Left ventricle myocardium inferior (tissue), 1 donor: ENCODE data around the gene ZRANB1. TPM values are rescaled to one million over a fixed set of nuclear protein-coding genes. Genes with fewer than 3 reads are reported as not detected.
A peak's percentile ranks its signal among the peaks of the same experiment; 100 is the strongest.

ENCODE experiments used
- DNase-seq: peaks from one replicate; pipeline ENCODE4 v3.0.0-alpha.2; 2020
- H3K27ac ChIP-seq: fragments of 200-600 bp; replicated peaks from 2 replicates; pipeline ENCODE4 v1.8.0; 2021
- H3K27me3 ChIP-seq: fragments of 200-600 bp; 2 replicates; pipeline ENCODE4 v1.8.0; 2021; ENCODE audit warnings: low read depth
- H3K36me3 ChIP-seq: fragments of 200-600 bp; 2 replicates; pipeline ENCODE4 v1.8.0; 2021
- H3K4me1 ChIP-seq: fragments of 200-600 bp; 2 replicates; pipeline ENCODE4 v1.8.0; 2021
- H3K4me3 ChIP-seq: fragments of 200-600 bp; 2 replicates; pipeline ENCODE4 v1.8.0; 2021; ENCODE audit warnings: mild to moderate bottlenecking, moderate library complexity
- H3K9me3 ChIP-seq: fragments of 200-600 bp; replicated peaks from 2 replicates; pipeline ENCODE4 v1.8.0; 2021
- intact Hi-C: fragments of 100-400 bp; cut with micrococcal nuclease; formaldehyde crosslinking; loops from one replicate; pipeline ENCODE4 v1.11.0; 2022
- long read RNA-seq: library from polyadenylated mRNA; unstranded; transcript quantifications from one replicate; pipeline ENCODE4 v2.0.0, GENCODE V29; 2021
- total RNA-seq: library from RNA; stranded (reverse); fragmentation: NEBNext Ultra II Directional; extraction: Animal tissue kit (Norgen Biotek cat#: 25700); gene quantifications from one replicate; pipeline ENCODE4 v1.2.1, GENCODE V29; 2021
- TF ChIP-seq, protein P1 (sequence below): fragments of 200-600 bp; IDR thresholded peaks from 2 replicates; pipeline ENCODE4 v1.8.0; 2021; ENCODE audit warnings: antibody characterized with exemption, mild to moderate bottlenecking, borderline replicate concordance
- donor health status: DM: no; HTN: yes; CAD: no; lungs with severe emphysema.

ZRANB1 gene
- total RNA-seq, result 25.3 TPM
- long read RNA-seq, full-length matches to known transcripts, result 7 of 78 reads
- long read RNA-seq, partial matches to known transcripts, result 4 of 78 reads
- long read RNA-seq, other reads (novel, unspliced or antisense), result 67 of 78 reads

DNA sequence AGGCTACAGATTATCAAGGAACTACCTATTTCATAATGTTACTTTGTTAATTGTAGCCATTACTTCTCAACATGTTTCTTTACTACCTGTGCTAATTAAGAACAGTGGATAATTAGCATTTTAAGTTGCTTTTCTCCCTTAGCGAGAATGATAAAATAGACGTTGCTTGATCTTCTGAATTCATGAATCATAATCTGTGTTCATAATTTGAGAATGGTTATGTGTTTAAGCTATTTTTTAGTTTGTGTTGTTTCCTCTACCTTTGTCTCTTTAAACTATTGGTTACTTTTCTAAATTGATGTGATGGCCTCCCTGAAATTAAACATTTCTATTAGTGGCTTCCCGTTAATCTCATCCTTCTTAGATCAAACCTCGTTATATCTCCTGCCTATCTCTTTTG, at the start of gene ZRANB1:
Gene ZRANB1, plus strand, starts transcription at position 301 of the 400 bp plus-strand sequence. CDS start 371 bp downstream, outside the sequence.
- no peak for DNase-seq
- Histone ChIP-seq H3K4me3 (peak within 1 kb of the TSS; percentile 47), H3K27ac (peak within 1 kb of the TSS; percentile 75), H3K36me3 (peaks cover 5% of the 10 kb centered on the region), H3K27me3 (no peaks in the 10 kb centered on the region), H3K4me1 (peaks cover 79% of the 10 kb centered on the region), H3K9me3 (no peaks in the 10 kb centered on the region)
- intact Hi-C loops, result no loop called here
- TF ChIP-seq, protein P1, sequence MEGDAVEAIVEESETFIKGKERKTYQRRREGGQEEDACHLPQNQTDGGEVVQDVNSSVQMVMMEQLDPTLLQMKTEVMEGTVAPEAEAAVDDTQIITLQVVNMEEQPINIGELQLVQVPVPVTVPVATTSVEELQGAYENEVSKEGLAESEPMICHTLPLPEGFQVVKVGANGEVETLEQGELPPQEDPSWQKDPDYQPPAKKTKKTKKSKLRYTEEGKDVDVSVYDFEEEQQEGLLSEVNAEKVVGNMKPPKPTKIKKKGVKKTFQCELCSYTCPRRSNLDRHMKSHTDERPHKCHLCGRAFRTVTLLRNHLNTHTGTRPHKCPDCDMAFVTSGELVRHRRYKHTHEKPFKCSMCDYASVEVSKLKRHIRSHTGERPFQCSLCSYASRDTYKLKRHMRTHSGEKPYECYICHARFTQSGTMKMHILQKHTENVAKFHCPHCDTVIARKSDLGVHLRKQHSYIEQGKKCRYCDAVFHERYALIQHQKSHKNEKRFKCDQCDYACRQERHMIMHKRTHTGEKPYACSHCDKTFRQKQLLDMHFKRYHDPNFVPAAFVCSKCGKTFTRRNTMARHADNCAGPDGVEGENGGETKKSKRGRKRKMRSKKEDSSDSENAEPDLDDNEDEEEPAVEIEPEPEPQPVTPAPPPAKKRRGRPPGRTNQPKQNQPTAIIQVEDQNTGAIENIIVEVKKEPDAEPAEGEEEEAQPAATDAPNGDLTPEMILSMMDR, result no peak

DNA sequence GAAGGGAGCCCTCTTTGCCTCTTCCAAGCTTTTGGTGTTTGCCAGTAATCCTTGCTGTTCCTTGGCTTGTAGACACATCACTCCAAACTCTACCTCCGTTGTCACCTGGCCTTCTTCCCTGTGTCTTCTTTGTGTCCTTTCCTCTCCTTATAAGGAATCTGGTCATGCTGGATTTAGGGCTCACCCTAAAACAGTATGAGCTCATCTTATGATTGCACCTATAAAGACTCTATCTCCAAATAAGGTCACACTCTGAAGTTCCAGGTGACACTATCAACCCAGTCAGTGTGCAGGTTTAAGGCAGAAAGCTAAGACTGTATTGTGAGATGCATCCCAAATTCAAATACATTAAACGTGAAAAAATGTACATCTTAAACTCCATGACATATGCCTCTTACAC, 49.0 kb upstream of the ZRANB1 start:
- DNase-seq, result no peak
- Histone ChIP-seq H3K27me3 (no peaks in the 10 kb centered on the region), H3K9me3 (no peaks in the 10 kb centered on the region), H3K36me3 (no peaks in the 10 kb centered on the region), H3K4me3 (no peak overlapping the region), H3K27ac (no peak overlapping the region), H3K4me1 (peaks cover 7% of the 10 kb centered on the region)
- TF ChIP-seq, protein P1, result no peak
- intact Hi-C loops, result no loop called here

DNA sequence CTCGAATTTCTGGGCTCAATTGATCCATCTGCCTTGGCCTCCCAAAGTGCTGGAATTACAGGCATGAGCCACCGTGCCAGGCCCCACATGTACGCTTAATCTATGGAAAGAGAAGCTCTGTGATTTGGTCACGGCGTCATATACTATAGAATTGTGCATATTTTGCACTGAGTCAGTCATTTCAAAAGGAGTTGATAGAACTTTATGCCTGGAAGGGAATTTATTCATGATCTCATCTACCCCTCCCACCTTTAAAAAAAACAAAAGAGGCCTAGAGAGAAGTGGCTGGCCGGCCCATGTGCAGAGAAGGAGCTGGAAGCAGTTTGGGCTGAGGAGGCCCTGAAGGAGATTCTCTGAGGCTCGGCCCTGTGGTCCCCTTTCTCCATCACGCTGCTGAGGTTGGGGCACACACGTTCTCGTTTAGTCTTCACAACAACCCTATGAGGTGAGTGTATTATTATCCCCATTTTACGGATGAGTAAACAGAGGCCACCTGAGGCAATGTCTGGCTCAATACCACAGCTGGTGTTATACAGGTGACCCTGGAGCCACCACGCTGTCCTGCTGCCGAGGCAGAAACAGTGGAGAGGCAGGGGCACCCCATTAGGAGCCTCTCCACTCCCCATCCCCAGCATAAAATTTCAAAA, 47.2 kb upstream of the ZRANB1 start:
- Histone ChIP-seq H3K27ac (no peak overlapping the region), H3K4me3 (no peak overlapping the region), H3K9me3 (no peaks in the 10 kb centered on the region), H3K36me3 (no peaks in the 10 kb centered on the region), H3K27me3 (peaks cover 6% of the 10 kb centered on the region), H3K4me1 (peaks cover 7% of the 10 kb centered on the region)
- DNase-seq, result no peak
- intact Hi-C loops, result no loop called here
- TF ChIP-seq, protein P1, result no peak

DNA sequence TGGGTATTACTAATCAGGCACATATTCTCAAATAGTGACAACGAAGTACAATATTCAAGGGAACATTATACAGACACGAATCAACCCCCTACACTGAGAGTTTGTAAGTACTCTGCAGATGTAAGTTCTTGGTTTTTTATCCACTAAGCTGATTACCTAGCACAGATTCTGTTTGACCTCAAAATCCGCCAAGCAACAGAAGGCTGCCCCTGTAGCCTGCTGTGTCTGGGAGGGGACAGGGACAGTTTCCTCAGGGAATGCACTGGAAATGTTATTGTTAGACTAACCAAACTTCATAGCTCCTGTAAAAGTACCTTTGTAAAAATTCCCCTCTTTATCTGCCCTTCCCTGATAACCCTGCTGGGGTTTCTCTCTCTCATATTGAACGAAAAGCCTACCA, 45.2 kb upstream of the ZRANB1 start:
- intact Hi-C loops, result no loop called here
- H3K4me3 ChIP-seq, result no peak overlapping the region
- peaks cover 6% of the 10 kb centered on the region for H3K27me3 ChIP-seq

DNA sequence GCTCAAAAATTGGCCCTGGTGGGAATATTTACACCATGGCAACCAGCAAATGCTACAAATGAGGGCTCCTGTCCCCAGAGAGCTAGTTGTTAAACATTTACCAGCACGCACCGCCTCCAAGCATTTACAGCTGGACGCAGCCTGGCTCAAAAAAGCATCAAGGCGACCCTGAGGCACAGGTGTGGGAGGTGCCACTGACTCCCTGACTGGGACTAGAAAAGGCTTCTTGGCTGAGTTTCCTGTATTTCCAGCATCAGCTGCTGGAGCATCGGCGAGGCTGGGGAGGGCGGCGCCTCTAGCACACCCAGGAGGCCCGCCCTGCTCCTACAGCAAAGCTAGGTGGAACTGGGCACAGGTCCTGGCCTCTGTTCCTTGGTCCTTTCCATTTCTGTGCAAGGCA, 43.5 kb upstream of the ZRANB1 start:
- Histone ChIP-seq H3K27ac (no peak overlapping the region), H3K36me3 (no peaks in the 10 kb centered on the region), H3K9me3 (no peaks in the 10 kb centered on the region), H3K27me3 (peaks cover 6% of the 10 kb centered on the region), H3K4me3 (no peak overlapping the region), H3K4me1 (no peaks in the 10 kb centered on the region)
- intact Hi-C loops, result no loop called here
- no peak for DNase-seq
- TF ChIP-seq, protein P1, result no peak

More for the DNA sequence above, 45.2 kb upstream of the ZRANB1 start:
- peaks cover 5% of the 10 kb centered on the region for H3K4me1 ChIP-seq
- no peak for DNase-seq
- H3K9me3 ChIP-seq, result no peaks in the 10 kb centered on the region
- H3K36me3 ChIP-seq, result no peaks in the 10 kb centered on the region
- TF ChIP-seq, protein P1, result no peak
- no peak overlapping the region for H3K27ac ChIP-seq
